ENCODE results near the gene CDKN2AIPNL. TPM values are rescaled to one million over a fixed set of nuclear protein-coding genes. Genes with fewer than 3 reads are reported as not detected.

Gene CDKN2AIPNL
- polyA plus RNA-seq, 1 of the 3 experiments (the other 2 are of a cell fraction), result 23.3 TPM

- TF ChIP-seq USF2 (IDR thresholded peaks at IDR 0.05; ENCODE audit: borderline replicate concordance, low read depth, low read length), result no peak
- no peak for TF ChIP-seq MAX (IDR thresholded peaks at IDR 0.05; ENCODE audit: low read depth)
- no peak for TF ChIP-seq NFIC (IDR thresholded peaks at IDR 0.05; ENCODE audit: borderline replicate concordance)
- no peak for TF ChIP-seq USF1 (IDR thresholded peaks at IDR 0.05; ENCODE audit: borderline replicate concordance, low read depth)
- TF ChIP-seq REST (IDR thresholded peaks at IDR 0.05; ENCODE audit: low read depth, low read length), result no peak
- no peak for TF ChIP-seq FOXJ3 (CRISPR knock-in tag; IDR thresholded peaks at IDR 0.05)
- no peak for TF ChIP-seq GABPA (IDR thresholded peaks at IDR 0.05; ENCODE audit: low read depth)
- TF ChIP-seq RCOR1 (IDR thresholded peaks at IDR 0.05; ENCODE audit: low read length), result no peak
- TF ChIP-seq MXI1 (IDR thresholded peaks at IDR 0.05; ENCODE audit: low read depth, low read length), result no peak
- TF ChIP-seq SIN3A (IDR thresholded peaks at IDR 0.05; ENCODE audit: borderline replicate concordance, low read depth, low read length), result no peak
- no peak for TF ChIP-seq POLR2AphosphoS5 (IDR thresholded peaks at IDR 0.05; ENCODE audit: low read depth, low read length)
- no peak for TF ChIP-seq GATA2 (CRISPR knock-in tag; IDR thresholded peaks at IDR 0.05)
- no peak for TF ChIP-seq TEAD4 (IDR thresholded peaks at IDR 0.05; ENCODE audit: borderline replicate concordance, insufficient read depth)
- TF ChIP-seq FOXM1 (IDR thresholded peaks at IDR 0.05; ENCODE audit: low read depth), result no peak
- TF ChIP-seq EP300 (IDR thresholded peaks at IDR 0.05; ENCODE audit: borderline replicate concordance in 1 of 2, low read depth in 1 of 2, low read length in 1 of 2), result no peak
- TF ChIP-seq PBX3 (IDR thresholded peaks at IDR 0.05), result no peak
- whole genome bisulfite sequencing (ENCODE audit: low lambda C conversion rate), result 85% methylated on average over 4 of the region's 5 CpGs
- Histone ChIP-seq H2AFZ (ENCODE audit: low read depth) (no peak overlapping the region), H3K4me3 (ENCODE audit: low read depth in 2 of 2, low read length in 1 of 2) (no peak overlapping the region), H3K9ac (no peak overlapping the region), H3K79me2 (ENCODE audit: insufficient read depth) (no peaks in the 10 kb centered on the region), H3K9me2 (no peaks in the 10 kb centered on the region), H3F3A (replicated peaks; ENCODE audit: insufficient read depth) (no peaks in the 10 kb centered on the region), H3K27me3 (ENCODE audit: insufficient read depth) (no peaks in the 10 kb centered on the region), H3K36me3 (replicated peaks in 1 of 2; ENCODE audit: control insufficient read depth in 1 of 2, insufficient read depth in 2 of 2, low read length in 1 of 2) (no peaks in the 10 kb centered on the region), H3K9me3 (no peaks in the 10 kb centered on the region), H3K4me2 (no peak overlapping the region), H4K20me1 (ENCODE audit: insufficient read depth) (no peaks in the 10 kb centered on the region), H3K4me1 (ENCODE audit: control insufficient read depth in 1 of 2, insufficient read depth in 2 of 2, low read depth in 1 of 2, low read length in 1 of 2) (no peaks in the 10 kb centered on the region), H3K27ac (ENCODE audit: low read depth in 2 of 2, low read length in 1 of 2) (no peak overlapping the region)
- DNase-seq, result no peak
- CTCF ChIA-PET, result interaction anchor here (1.0 kb wide), 1 partner anchor 83 kb away, joined by 5 read pairs; no protein-coding TSS in a partner anchor
- POLR2A ChIA-PET, result interaction anchor here (0.9 kb wide), 1 partner anchor 32 kb away, joined by 3 read pairs; no protein-coding TSS in a partner anchor
Measured at GRCh38 chr5:134444941-134445471, 33.3 kb upstream of the CDKN2AIPNL start.

Measured in SK-N-SH (cell line).